ENCODE results near the gene SEPTIN7. TPM values are rescaled to one million over a fixed set of nuclear protein-coding genes. Genes with fewer than 3 reads are reported as not detected.

Gene SEPTIN7
- total RNA-seq, 4 donors from 2014 or later = 92.1 to 145 (median 114) TPM

DNA sequence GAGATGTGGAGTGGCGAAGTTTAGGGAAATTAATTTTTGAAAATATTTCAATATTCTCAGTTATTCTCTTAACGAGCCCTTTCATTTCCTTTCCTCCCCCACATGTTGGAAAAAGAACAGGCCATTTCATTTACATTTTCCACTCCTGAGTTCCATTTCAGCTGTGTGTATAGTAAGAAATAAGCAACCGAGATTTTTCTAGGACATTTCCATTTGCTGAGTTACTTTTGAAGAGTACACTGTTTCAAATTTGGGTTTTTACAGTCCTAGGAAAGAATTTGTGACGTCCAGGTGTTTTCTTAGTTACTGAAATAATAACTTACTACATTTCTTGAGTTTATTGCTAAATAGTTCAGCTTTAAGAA, 1.2 kb downstream of the SEPTIN7 start:
- DNase-seq (no peak), ATAC-seq (no peak)
- in situ Hi-C loops (cut with MboI; ENCODE audit: low sequenced_read_pairs in 4 of 4) (loop anchor here in 1 of 4 donors (25.0 kb wide), 1 partner anchor 90 kb away; no protein-coding TSS in a partner anchor), intact Hi-C loops (cut with DNase I; ENCODE audit: low total_unique reads) (loop anchor here (5.0 to 10.0 kb wide), 3 partner anchors 45 to 490 kb away; no protein-coding TSS in a partner anchor)
- Histone ChIP-seq H3K4me1 (peaks cover 23 to 31% of the 10 kb centered on the region in 2 donors), H3K36me3 (no peaks in the 10 kb centered on the region), H3K4me3 (peak overlapping the region; percentile 86 to 96 (median 90)), H3K27me3 (no peaks in the 10 kb centered on the region), H3K9me3 (no peaks in the 10 kb centered on the region), H3K27ac (peak overlapping the region; percentile 92 to 96 (median 94))
- no peak for TF ChIP-seq POLR2A (IDR thresholded peaks at IDR 0.05)
- TF ChIP-seq, protein P1, sequence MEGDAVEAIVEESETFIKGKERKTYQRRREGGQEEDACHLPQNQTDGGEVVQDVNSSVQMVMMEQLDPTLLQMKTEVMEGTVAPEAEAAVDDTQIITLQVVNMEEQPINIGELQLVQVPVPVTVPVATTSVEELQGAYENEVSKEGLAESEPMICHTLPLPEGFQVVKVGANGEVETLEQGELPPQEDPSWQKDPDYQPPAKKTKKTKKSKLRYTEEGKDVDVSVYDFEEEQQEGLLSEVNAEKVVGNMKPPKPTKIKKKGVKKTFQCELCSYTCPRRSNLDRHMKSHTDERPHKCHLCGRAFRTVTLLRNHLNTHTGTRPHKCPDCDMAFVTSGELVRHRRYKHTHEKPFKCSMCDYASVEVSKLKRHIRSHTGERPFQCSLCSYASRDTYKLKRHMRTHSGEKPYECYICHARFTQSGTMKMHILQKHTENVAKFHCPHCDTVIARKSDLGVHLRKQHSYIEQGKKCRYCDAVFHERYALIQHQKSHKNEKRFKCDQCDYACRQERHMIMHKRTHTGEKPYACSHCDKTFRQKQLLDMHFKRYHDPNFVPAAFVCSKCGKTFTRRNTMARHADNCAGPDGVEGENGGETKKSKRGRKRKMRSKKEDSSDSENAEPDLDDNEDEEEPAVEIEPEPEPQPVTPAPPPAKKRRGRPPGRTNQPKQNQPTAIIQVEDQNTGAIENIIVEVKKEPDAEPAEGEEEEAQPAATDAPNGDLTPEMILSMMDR (IDR thresholded peaks at IDR 0.05 in 4 of 5, conservative IDR thresholded peaks at IDR 0.05 in 1 of 5) = no peak

DNA sequence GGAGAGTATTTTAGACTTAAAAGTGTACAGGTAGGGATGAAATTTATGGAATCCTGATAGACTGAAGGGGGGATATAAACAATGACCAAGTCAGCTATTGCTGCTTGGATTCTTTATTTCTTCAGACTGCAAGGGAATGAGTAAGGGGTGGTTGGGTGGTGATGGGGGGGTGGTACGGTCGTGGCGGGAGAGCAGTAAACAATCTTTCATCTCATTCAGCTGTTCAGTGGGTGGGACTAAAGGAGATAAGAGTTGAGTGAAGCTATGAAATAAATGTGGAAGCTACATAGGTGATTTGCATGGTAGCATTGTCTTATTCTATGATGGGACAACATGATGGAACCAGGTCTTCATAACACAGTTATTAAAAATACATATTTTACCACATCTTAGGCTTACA, 1.8 kb downstream of the SEPTIN7 start:
- Histone ChIP-seq H3K4me3 (peak overlapping the region; percentile 86 to 96 (median 90)), H3K4me1 (peaks cover 23 to 32% of the 10 kb centered on the region in 2 donors), H3K9me3 (no peaks in the 10 kb centered on the region), H3K27ac (peak overlapping the region in 3 of 4 donors; percentile 92 to 96 (median 94)), H3K27me3 (no peaks in the 10 kb centered on the region), H3K36me3 (no peaks in the 10 kb centered on the region)
- TF ChIP-seq POLR2A (IDR thresholded peaks at IDR 0.05) = no peak
- TF ChIP-seq, protein P1 (IDR thresholded peaks at IDR 0.05 in 4 of 5, conservative IDR thresholded peaks at IDR 0.05 in 1 of 5) = no peak
- intact Hi-C loops (cut with DNase I; ENCODE audit: low total_unique reads) (loop anchor here (1.0 to 10.0 kb wide), 4 partner anchors 45 to 490 kb away; no protein-coding TSS in a partner anchor), in situ Hi-C loops (cut with MboI; ENCODE audit: low sequenced_read_pairs in 4 of 4) (loop anchor here in 1 of 4 donors (25.0 kb wide), 1 partner anchor 90 kb away; no protein-coding TSS in a partner anchor)
- no peak for DNase-seq
- ATAC-seq = no peak

DNA sequence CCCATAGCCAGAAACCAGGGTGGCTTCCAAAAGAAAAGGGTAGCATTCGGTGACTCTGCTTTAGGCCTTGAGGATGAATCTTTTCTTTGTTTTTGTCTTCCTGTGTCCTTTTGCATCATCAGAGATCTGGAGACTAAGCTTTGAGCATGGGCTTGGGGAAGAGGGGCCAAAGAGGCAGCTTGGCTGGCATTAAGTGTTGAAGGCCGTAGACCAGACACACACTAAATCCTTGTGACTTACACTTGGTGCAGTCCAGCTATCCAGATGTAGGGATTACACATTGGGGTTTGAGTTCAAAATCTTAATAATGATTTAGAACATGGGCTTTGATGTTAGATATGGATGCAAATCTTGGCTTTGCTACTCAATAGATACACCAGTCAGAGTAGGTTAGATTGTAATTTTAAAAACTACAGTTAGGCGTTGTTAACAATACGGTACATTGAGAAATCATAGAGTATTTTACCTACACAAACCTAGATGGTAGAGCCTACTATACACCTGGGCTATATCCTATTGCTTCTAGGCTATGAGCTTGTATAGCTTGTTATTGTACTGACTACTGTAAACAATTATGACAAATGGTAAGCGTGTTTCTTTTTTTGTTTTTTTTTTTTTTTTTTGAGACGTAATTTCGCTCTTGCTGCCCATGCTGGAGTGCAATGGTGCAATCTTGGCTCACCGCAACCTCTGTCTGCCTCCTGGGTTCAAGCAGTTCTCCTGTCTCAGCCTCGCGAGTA, 3.5 kb downstream of the SEPTIN7 start:
- peaks cover 32 to 43% of the 10 kb centered on the region in 2 donors for H3K4me1 ChIP-seq

DNA sequence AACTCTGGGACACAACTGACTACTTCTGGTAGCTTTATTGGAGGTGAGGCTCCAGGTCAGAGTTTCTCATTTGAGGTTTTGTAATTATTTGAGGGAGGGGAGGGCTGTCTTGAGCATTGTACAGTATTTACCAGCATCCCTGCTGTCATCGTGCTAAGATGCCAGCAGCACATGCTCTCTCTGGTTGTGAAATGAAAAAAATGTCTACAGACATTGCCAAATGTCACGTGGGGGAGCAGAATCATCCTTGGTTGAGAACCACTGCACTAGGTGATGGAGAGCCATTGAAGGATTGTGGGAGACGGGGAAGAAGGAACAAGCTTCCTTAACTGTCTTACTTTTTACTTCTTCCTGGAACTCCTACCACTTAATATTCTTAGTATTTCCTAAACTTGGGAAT, 5.0 kb downstream of the SEPTIN7 start:
- Histone ChIP-seq H3K4me1 (peaks cover 32 to 44% of the 10 kb centered on the region in 2 donors), H3K9me3 (no peaks in the 10 kb centered on the region), H3K36me3 (no peaks in the 10 kb centered on the region), H3K27ac (no peak overlapping the region), H3K27me3 (no peaks in the 10 kb centered on the region), H3K4me3 (no peak overlapping the region)
- ATAC-seq = no peak
- in situ Hi-C loops (cut with MboI; ENCODE audit: low sequenced_read_pairs in 4 of 4) = loop anchor here in 1 of 4 donors (25.0 kb wide), 1 partner anchor 94 kb away; no protein-coding TSS in a partner anchor
- intact Hi-C loops (cut with DNase I; ENCODE audit: low total_unique reads) = loop anchor here (10.0 kb wide), 1 partner anchor 49 kb away; no protein-coding TSS in a partner anchor
- TF ChIP-seq, protein P1 (IDR thresholded peaks at IDR 0.05 in 4 of 5, conservative IDR thresholded peaks at IDR 0.05 in 1 of 5) = no peak
- no peak for TF ChIP-seq POLR2A (IDR thresholded peaks at IDR 0.05)
- no peak for DNase-seq

More for the DNA sequence above, 3.5 kb downstream of the SEPTIN7 start:
- Histone ChIP-seq H3K27me3 (no peaks in the 10 kb centered on the region), H3K9me3 (no peaks in the 10 kb centered on the region), H3K4me3 (no peak overlapping the region), H3K36me3 (no peaks in the 10 kb centered on the region), H3K27ac (no peak overlapping the region)
- in situ Hi-C loops (cut with MboI; ENCODE audit: low sequenced_read_pairs in 4 of 4) (loop anchor here in 1 of 4 donors (25.0 kb wide), 1 partner anchor 92 kb away; no protein-coding TSS in a partner anchor), intact Hi-C loops (cut with DNase I; ENCODE audit: low total_unique reads) (loop anchor here (5.0 to 10.0 kb wide), 3 partner anchors 47 to 488 kb away; no protein-coding TSS in a partner anchor)
- DNase-seq (no peak), ATAC-seq (no peak)
- TF ChIP-seq, protein P1 (IDR thresholded peaks at IDR 0.05 in 4 of 5, conservative IDR thresholded peaks at IDR 0.05 in 1 of 5) = no peak
- no peak for TF ChIP-seq POLR2A (IDR thresholded peaks at IDR 0.05)

Measured in gastrocnemius medialis (tissue), 4 donors.